Calu3 (cell line): Measurements from ENCODE around the gene CACNA2D3. TPM values are rescaled to one million over a fixed set of nuclear protein-coding genes. Genes with fewer than 3 reads are reported as not detected.

Experiments used
- BruUV-seq: library from RNA; stranded (reverse); fragments of 400-500 nt; replicated peaks from 2 replicates; lab custom pipeline; 2021; lab: Mats Ljungman, UMichigan
- CTCF ChIA-PET: fragments of 300-600 bp; sonication (Branson Sonifier 250); formaldehyde crosslinking; loops from one replicate; lab custom pipeline; 2022; ENCODE audit warnings: antibody characterized with exemption; lab: Charles Lee
- DNase-seq: peaks from one replicate; pipeline ENCODE4 v3.0.0; 2022
- H3K27ac Mint-ChIP-seq: one replicate; pipeline ENCODE4 v1.8.0; 2022; ENCODE audit warnings: mixed read lengths; ENCODE audit not compliant: unreplicated experiment
- H3K27me3 Mint-ChIP-seq: one replicate; pipeline ENCODE4 v1.8.0; 2022; ENCODE audit warnings: mixed read lengths; ENCODE audit not compliant: unreplicated experiment
- H3K36me3 Mint-ChIP-seq: one replicate; pipeline ENCODE4 v1.8.0; 2022; ENCODE audit warnings: mild to moderate bottlenecking, moderate library complexity, mixed read lengths; ENCODE audit not compliant: insufficient read depth, unreplicated experiment
- H3K4me1 Mint-ChIP-seq: one replicate; pipeline ENCODE4 v1.8.0; 2022; ENCODE audit warnings: mild to moderate bottlenecking, low read depth, mixed read lengths; ENCODE audit not compliant: unreplicated experiment
- H3K4me3 Mint-ChIP-seq: one replicate; pipeline ENCODE4 v1.8.0; 2022; ENCODE audit warnings: mild to moderate bottlenecking, low read depth, moderate library complexity, mixed read lengths; ENCODE audit not compliant: unreplicated experiment
- H3K9me3 Mint-ChIP-seq: one replicate; pipeline ENCODE4 v1.8.0; 2022; ENCODE audit warnings: low read depth, mixed read lengths; ENCODE audit not compliant: unreplicated experiment
- intact Hi-C: fragments of 100-400 bp; cut with micrococcal nuclease; formaldehyde crosslinking; loops from one replicate; pipeline ENCODE4 v1.10.0; 2022; ENCODE audit not compliant: unreplicated experiment
- total RNA-seq: library from RNA; stranded (reverse); gene quantifications from 2 replicates; pipeline ENCODE4 v1.2.3, GENCODE V29; 2022
- TF ChIP-seq, protein P1 (sequence below): fragments of 200-600 bp; IDR thresholded peaks from one replicate; pipeline ENCODE4 v1.8.0; 2022; ENCODE audit warnings: antibody characterized with exemption; ENCODE audit not compliant: unreplicated experiment

Gene CACNA2D3
- total RNA-seq, 1 experiment from 2014 or later, result not detected

DNA sequence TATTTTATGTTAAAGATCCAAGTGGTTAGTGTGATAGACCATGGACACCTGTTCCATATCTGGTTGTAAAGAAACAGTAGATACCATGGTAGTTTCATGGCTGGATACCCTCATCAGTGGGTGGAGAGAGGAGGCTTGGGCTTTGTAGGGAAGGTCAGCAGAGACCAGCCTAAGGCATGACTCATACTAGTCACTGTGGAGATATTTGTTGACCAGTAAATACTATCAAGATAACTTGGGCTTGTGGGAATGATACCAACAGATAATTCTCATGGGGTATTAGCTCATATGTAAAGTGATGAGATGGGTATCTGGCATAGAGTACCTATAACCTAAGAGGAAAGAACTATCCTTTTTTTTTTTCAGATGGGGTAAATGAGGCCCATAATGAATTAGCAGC is 354.5 kb downstream of the CACNA2D3 start:
- H3K4me3 Mint-ChIP-seq, result no peak overlapping the region
- intact Hi-C loops, result no loop called here
- no peak overlapping the region for H3K27ac Mint-ChIP-seq
- DNase-seq, result no peak
- H3K36me3 Mint-ChIP-seq, result no peaks in the 10 kb centered on the region
- peaks cover 9% of the 10 kb centered on the region for H3K9me3 Mint-ChIP-seq
- no TSS peak for BruUV-seq
- CTCF ChIA-PET, result no interaction called here
- H3K4me1 Mint-ChIP-seq, result no peaks in the 10 kb centered on the region
- TF ChIP-seq, protein P1, sequence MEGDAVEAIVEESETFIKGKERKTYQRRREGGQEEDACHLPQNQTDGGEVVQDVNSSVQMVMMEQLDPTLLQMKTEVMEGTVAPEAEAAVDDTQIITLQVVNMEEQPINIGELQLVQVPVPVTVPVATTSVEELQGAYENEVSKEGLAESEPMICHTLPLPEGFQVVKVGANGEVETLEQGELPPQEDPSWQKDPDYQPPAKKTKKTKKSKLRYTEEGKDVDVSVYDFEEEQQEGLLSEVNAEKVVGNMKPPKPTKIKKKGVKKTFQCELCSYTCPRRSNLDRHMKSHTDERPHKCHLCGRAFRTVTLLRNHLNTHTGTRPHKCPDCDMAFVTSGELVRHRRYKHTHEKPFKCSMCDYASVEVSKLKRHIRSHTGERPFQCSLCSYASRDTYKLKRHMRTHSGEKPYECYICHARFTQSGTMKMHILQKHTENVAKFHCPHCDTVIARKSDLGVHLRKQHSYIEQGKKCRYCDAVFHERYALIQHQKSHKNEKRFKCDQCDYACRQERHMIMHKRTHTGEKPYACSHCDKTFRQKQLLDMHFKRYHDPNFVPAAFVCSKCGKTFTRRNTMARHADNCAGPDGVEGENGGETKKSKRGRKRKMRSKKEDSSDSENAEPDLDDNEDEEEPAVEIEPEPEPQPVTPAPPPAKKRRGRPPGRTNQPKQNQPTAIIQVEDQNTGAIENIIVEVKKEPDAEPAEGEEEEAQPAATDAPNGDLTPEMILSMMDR, result no peak
- H3K27me3 Mint-ChIP-seq, result no peaks in the 10 kb centered on the region

DNA sequence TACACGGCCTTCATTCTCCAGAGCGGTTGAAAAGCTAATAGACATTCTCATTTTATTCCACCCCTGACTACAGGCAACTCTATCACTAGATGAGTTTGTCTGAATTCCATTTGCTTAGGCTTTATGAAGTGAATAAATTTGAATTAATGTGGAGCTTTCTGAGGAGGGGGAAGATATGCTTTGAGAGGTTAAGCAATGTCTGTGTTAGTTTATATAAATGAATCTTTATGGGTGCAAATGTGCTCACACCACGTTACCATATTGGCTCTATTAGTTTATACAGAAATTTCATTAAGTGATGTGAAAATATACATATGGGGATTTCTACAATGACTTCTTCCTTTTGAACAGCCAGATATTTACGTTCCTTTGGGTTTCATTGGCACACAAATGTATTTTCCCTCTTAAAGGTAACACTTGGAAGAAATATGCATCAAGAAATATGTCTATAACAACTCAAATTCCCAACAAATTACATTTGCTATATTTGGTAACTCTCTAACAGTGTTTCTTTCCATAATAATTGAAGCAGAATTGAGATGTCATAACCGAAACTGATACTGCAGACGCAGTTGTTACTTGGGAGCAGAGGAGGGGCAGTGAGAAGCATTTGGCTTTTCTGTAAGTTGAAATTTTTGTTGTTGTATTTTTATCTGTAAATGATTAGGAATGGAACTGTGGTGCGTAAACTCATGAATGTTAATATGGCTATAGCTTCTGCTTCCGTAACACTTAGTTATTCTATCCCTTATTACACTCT is 359.4 kb downstream of the CACNA2D3 start:
- H3K9me3 Mint-ChIP-seq, result peaks cover 4% of the 10 kb centered on the region
- TF ChIP-seq, protein P1, result no peak
- intact Hi-C loops, result no loop called here
- no TSS peak for BruUV-seq
- DNase-seq, result no peak
- no peak overlapping the region for H3K4me3 Mint-ChIP-seq
- no peak overlapping the region for H3K27ac Mint-ChIP-seq
- CTCF ChIA-PET, result no interaction called here
- no peaks in the 10 kb centered on the region for H3K27me3 Mint-ChIP-seq
- H3K4me1 Mint-ChIP-seq, result no peaks in the 10 kb centered on the region
- no peaks in the 10 kb centered on the region for H3K36me3 Mint-ChIP-seq

DNA sequence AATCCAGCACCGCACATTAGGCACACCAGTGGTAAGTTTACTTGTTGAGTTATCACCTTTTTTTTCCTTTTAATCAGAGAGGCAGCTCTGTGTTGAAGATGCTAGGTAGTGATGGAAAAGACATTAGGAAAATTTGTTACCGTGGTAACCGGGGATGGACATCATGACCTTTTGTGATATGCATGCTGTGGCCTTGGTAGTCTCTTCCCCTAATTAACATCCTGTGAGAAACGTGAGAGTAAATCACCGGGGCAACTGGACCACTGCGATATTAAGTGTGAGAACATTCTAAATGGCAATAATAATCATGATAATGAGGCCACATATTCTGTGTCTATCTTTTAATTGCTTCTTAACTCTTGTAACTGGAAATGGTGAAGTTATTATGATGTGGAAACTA is 362.0 kb downstream of the CACNA2D3 start:
- no peak overlapping the region for H3K27ac Mint-ChIP-seq
- H3K36me3 Mint-ChIP-seq, result no peaks in the 10 kb centered on the region
- intact Hi-C loops, result no loop called here
- H3K27me3 Mint-ChIP-seq, result no peaks in the 10 kb centered on the region
- peaks cover 13% of the 10 kb centered on the region for H3K9me3 Mint-ChIP-seq
- no peak overlapping the region for H3K4me3 Mint-ChIP-seq
- CTCF ChIA-PET, result no interaction called here
- no TSS peak for BruUV-seq
- H3K4me1 Mint-ChIP-seq, result no peaks in the 10 kb centered on the region
- TF ChIP-seq, protein P1, result no peak
- no peak for DNase-seq

DNA sequence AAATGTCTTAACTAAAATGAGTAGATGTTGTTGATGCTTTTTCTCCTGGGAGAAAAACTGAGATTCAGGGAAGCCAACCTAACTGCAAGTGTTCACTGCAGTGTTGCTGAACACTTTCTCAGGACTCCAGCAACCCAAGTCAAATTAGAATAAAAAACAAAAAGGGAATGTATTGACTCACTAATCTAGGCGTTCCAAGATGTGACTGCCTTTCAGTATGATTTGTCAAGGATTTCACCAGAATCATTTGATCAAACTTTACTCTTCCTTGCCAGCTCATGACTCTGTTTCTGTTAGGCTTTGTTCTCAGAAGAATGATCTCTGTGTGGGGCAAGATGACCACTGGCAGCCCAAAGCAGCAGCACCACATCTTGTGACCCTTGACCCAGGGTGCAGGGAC is 364.0 kb downstream of the CACNA2D3 start:
- BruUV-seq, result no TSS peak
- TF ChIP-seq, protein P1, result no peak
- Mint-ChIP-seq H3K4me1 (no peaks in the 10 kb centered on the region), H3K4me3 (no peak overlapping the region), H3K36me3 (no peaks in the 10 kb centered on the region), H3K27me3 (no peaks in the 10 kb centered on the region), H3K9me3 (peaks cover 13% of the 10 kb centered on the region), H3K27ac (no peak overlapping the region)
- DNase-seq, result no peak
- CTCF ChIA-PET, result no interaction called here
- intact Hi-C loops, result no loop called here
